Posterior vena cava (tissue), 2 donors: ENCODE data around the gene MYCBPAP. TPM values are rescaled to one million over a fixed set of nuclear protein-coding genes. Genes with fewer than 3 reads are reported as not detected.

ENCODE experiments used
- DNase-seq: peaks from one replicate; pipeline ENCODE4 v3.0.0-alpha.2; 2020; ENCODE audit warnings: low spot score
- intact Hi-C, 2 donors: fragments of 100-400 bp; cut with DNase I; formaldehyde crosslinking; loops; one replicate each; pipeline versions ENCODE4 v1.14.1 to v1.14.2; 2022 to 2023
- total RNA-seq, 2 donors: library from RNA; stranded (reverse); fragmentation: NEBNext Ultra II Directional; extraction: Animal tissue kit (Norgen Biotek cat#: 25700); gene quantifications; one replicate each; pipeline ENCODE4 v1.2.1, GENCODE V29; 2021
- donor health status: DM: yes; HTN: yes; CAD: no.
- donor health status: DM: yes; HTN: yes; CAD: no.

MYCBPAP gene
- total RNA-seq, 2 donors from 2014 or later: 0.29 to 0.69 TPM

DNA sequence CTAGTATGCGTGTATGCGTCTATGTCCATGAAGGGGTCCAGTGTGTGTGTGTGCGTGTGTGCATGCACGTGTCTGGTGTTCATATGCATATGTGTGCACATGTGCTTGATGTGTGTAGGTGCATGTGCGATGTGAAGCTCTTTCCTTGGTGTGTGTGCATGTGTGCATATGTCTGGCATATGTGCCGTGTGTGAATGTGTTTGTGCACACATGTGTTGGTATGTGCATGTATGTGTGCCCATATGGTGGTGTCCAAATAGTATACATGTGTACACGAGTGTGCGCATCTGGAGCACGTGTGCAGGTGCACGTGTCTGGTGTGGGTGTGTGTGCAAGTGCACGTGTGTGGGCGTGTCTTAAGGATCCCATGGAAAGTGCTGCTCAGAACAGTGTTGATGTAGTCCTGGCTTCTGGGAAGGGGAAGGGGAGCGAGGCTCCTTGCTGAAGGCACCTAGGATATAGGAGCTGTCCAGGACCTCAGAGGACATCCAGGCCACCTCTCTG lies 69.3 kb downstream of the MYCBPAP start:
- DNase-seq: no peak
- intact Hi-C loops: no loop called here

DNA sequence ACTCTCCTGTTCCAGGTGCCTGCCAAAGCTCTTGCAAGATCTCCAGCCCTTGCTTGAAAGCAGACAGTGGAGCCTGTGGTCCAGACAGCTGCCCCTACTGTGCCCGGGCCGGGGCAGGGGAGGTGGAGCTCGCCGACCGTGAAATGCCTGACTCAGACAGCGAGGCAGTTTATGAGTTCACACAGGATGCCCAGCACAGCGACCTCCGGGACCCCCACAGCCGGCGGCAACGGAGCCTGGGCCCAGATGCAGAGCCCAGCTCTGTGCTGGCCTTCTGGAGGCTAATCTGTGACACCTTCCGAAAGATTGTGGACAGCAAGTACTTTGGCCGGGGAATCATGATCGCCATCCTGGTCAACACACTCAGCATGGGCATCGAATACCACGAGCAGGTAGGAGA lies 69.9 kb downstream of the MYCBPAP start:
- intact Hi-C loops: no loop called here

DNA sequence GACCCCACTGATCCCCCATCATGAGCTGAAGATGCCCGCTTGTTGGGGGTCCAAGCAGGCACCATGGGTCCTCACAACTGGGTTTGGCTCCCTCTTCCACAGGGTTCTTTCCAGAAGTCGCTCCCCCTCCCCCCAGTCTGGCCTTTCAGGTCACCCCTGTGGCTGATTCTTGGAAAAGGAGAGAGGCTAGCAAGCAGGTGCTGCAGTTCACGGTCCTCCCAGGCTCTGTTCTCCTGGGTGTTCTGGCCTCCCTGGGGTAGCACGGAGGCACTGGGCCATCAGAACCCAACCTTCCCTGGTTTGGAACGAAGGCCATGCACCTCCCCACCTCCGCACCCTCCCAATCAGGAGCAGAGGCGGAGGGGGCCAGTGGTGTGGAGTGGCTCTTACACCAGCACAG lies 71.2 kb downstream of the MYCBPAP start:
- intact Hi-C loops: no loop called here
- DNase-seq: no peak

More for the DNA sequence above, 69.9 kb downstream of the MYCBPAP start:
- no peak for DNase-seq

DNA sequence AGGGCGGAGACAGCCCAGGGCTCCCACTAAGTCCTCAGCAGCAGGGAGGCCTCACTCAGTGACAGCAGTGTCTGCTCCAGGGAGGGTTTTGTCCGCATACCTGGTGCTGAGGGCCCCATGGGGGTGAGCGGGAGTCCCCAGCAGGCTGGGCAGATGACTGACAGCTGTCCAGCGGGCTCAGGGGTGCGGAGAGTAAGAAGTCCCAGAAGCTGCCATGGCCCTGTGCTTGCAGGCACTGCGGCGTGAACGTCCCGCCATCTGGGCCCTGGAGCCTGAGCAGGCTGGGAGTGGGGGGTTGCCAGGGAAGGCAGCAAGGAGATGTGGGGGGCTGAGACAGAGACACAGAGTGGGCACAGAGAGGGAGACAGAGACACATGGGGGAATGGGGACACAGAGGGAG lies 72.4 kb downstream of the MYCBPAP start:
- no peak for DNase-seq

More for the DNA sequence above, 72.4 kb downstream of the MYCBPAP start:
- intact Hi-C loops: no loop called here

Other genes with a start within 250 kb of the MYCBPAP start
- gene TMEM92, start 234.0 kb upstream of the MYCBPAP start, total RNA-seq: under 1 TPM; 0.33 to 0.60 TPM
- gene XYLT2, start 162.3 kb upstream of the MYCBPAP start, total RNA-seq: 10 to 100 TPM; 18.1 to 21.9 TPM
- 10 to 100 TPM; 38.2 to 40.1 TPM for gene MRPL27, start 135.3 kb upstream of the MYCBPAP start, total RNA-seq
- 1 to 10 TPM in 1 of 2 donors, under 1 TPM in 1; 0.62 to 1.4 TPM for gene EME1, start 135.2 kb upstream of the MYCBPAP start, total RNA-seq
- gene LRRC59, start 110.9 kb upstream of the MYCBPAP start, total RNA-seq: 10 to 100 TPM; 66.1 to 93.6 TPM
- 10 to 100 TPM; 13.9 to 14.9 TPM for gene ACSF2, start 82.2 kb upstream of the MYCBPAP start, total RNA-seq
- under 1 TPM in 1 of 2 donors, not detected in 1; 0.46 TPM for gene CHAD, start 39.6 kb upstream of the MYCBPAP start, total RNA-seq
- gene RSAD1, start 29.6 kb upstream of the MYCBPAP start, total RNA-seq: 10 to 100 TPM; 24.9 to 25.4 TPM
- gene EPN3, start 24.3 kb downstream of the MYCBPAP start, total RNA-seq: not detected
- gene SPATA20, start 38.7 kb downstream of the MYCBPAP start, total RNA-seq: 10 to 100 TPM; 30.1 to 53.4 TPM
- gene CACNA1G, start 52.3 kb downstream of the MYCBPAP start, total RNA-seq: 1 to 10 TPM; 1.1 to 4.4 TPM
- gene ABCC3, start 126.4 kb downstream of the MYCBPAP start, total RNA-seq: 10 to 100 TPM; 13.1 to 19.8 TPM
- gene ANKRD40, start 199.5 kb downstream of the MYCBPAP start, total RNA-seq: 10 to 100 TPM; 57.4 to 77.3 TPM
- gene LUC7L3, start 211.2 kb downstream of the MYCBPAP start, total RNA-seq: 10 to 100 TPM; 82.0 to 92.5 TPM